Neural cell (in vitro differentiated cells): ENCODE results near the gene SUCLG2. TPM values are rescaled to one million over a fixed set of nuclear protein-coding genes. Genes with fewer than 3 reads are reported as not detected.

Experiments used
- H2AFZ ChIP-seq: fragments of 200-600, 300-800 bp; sonication (generic), shearing (Covaris generic); 2 replicates; pipeline ENCODE4 v1.6.0; 2014; ENCODE audit warnings: low read depth, mild to moderate bottlenecking, antibody characterized with exemption, low read length, moderate library complexity
- H3F3A ChIP-seq: fragments of 200-600 bp; shearing (Covaris generic); 2 replicates; pipeline ENCODE4 v1.6.1; 2016; ENCODE audit warnings: mild to moderate bottlenecking, moderate library complexity, mixed read lengths, antibody characterized with exemption, low read length; ENCODE audit not compliant: insufficient read depth, poor library complexity, severe bottlenecking
- H3K27ac ChIP-seq: fragments of 200-600, 300-800 bp; sonication (generic), shearing (Covaris generic); 2 replicates; pipeline ENCODE4 v1.5.1; 2014; ENCODE audit warnings: mild to moderate bottlenecking, low read length, moderate library complexity
- H3K27me3 ChIP-seq: fragments of 300-800, 200-600 bp; sonication (generic), shearing (Covaris generic); 2 replicates; pipeline ENCODE4 v1.6.0; 2014; ENCODE audit warnings: mild to moderate bottlenecking, low read depth, low read length, moderate library complexity; ENCODE audit not compliant: insufficient read depth
- H3K36me3 ChIP-seq: fragments of 300-800, 200-600 bp; sonication (generic), shearing (Covaris generic); 2 replicates; pipeline ENCODE4 v1.5.1; 2014; ENCODE audit warnings: mild to moderate bottlenecking, antibody characterized with exemption, low read length, moderate library complexity; ENCODE audit not compliant: insufficient read depth
- H3K4me2 ChIP-seq: fragments of 300-800, 200-600 bp; sonication (generic), shearing (Covaris generic); 2 replicates; pipeline ENCODE4 v1.6.0; 2014; ENCODE audit warnings: mild to moderate bottlenecking, low read length
- H3K4me3 ChIP-seq: fragments of 300-800, 200-600 bp; sonication (generic), shearing (Covaris generic); 2 replicates; pipeline ENCODE4 v1.5.1; 2014; ENCODE audit warnings: mild to moderate bottlenecking, low read length, moderate library complexity
- H3K79me2 ChIP-seq: fragments of 200-600 bp; shearing (Covaris generic); replicated peaks from 2 replicates; pipeline ENCODE4 v1.6.0; 2014; ENCODE audit warnings: mild to moderate bottlenecking, low read length, moderate library complexity; ENCODE audit not compliant: insufficient read depth
- H3K9ac ChIP-seq: fragments of 300-800, 200-600 bp; sonication (generic), shearing (Covaris generic); 2 replicates; pipeline ENCODE4 v1.6.1; 2016; ENCODE audit warnings: mild to moderate bottlenecking, low read length, mixed read lengths
- H3K9me2 ChIP-seq: fragments of 200-600 bp; shearing (Covaris generic); 2 replicates; pipeline ENCODE4 v1.6.1; 2016; ENCODE audit warnings: mild to moderate bottlenecking, low read length, mixed read lengths; ENCODE audit not compliant: insufficient read depth
- H3K9me3 ChIP-seq: fragments of 200-600, 300-800 bp; sonication (generic), shearing (Covaris generic); 2 replicates; pipeline ENCODE4 v1.6.1; 2016; ENCODE audit warnings: mild to moderate bottlenecking, mixed run types, low read length, moderate library complexity, mixed read lengths
- H4K20me1 ChIP-seq: fragments of 200-600 bp; shearing (Covaris generic); 2 replicates; pipeline ENCODE4 v1.6.1; 2016; ENCODE audit warnings: mild to moderate bottlenecking, mixed run types; ENCODE audit not compliant: insufficient read depth
- CTCF ChIP-seq: fragments of 450-650 bp; IDR thresholded peaks from 2 replicates; pipeline ENCODE4 v1.5.1; 2014; ENCODE audit warnings: antibody characterized with exemption, mild to moderate bottlenecking, moderate library complexity; ENCODE audit not compliant: poor library complexity, severe bottlenecking
- EP300 ChIP-seq: fragments of 450-650 bp; conservative IDR thresholded peaks from 2 replicates; pipeline ENCODE4 v1.6.1; 2014; ENCODE audit warnings: antibody characterized with exemption, mild to moderate bottlenecking, moderate library complexity; ENCODE audit not compliant: poor library complexity, severe bottlenecking
- EZH2 ChIP-seq: fragments of 200-600, 300-800 bp; shearing (Covaris generic), sonication (generic); IDR thresholded peaks from 2 replicates; pipeline ENCODE4 v1.6.1; 2014; ENCODE audit warnings: antibody characterized with exemption, low read length, borderline replicate concordance, mild to moderate bottlenecking; ENCODE audit not compliant: insufficient read depth, poor library complexity, severe bottlenecking
- MXI1 ChIP-seq: fragments of 450-650 bp; conservative IDR thresholded peaks from 2 replicates; pipeline ENCODE4 v1.6.1; 2014; ENCODE audit warnings: antibody characterized with exemption, mild to moderate bottlenecking; ENCODE audit not compliant: poor library complexity, severe bottlenecking
- POLR2AphosphoS5 ChIP-seq: IDR thresholded peaks from 2 replicates; pipeline ENCODE4 v1.6.1; 2012
- RAD21 ChIP-seq: fragments of 450-650 bp; conservative IDR thresholded peaks from 2 replicates; pipeline ENCODE4 v1.6.1; 2014; ENCODE audit warnings: antibody characterized with exemption, mild to moderate bottlenecking, moderate library complexity
- REST ChIP-seq: IDR thresholded peaks from 2 replicates; pipeline ENCODE4 v1.6.1; 2012; ENCODE audit warnings: borderline replicate concordance
- SMC3 ChIP-seq: fragments of 450-650 bp; conservative IDR thresholded peaks from 2 replicates; pipeline ENCODE4 v1.6.1; 2014; ENCODE audit warnings: antibody characterized with exemption, mild to moderate bottlenecking, moderate library complexity; ENCODE audit not compliant: poor library complexity
- TAF1 ChIP-seq: IDR thresholded peaks from 2 replicates; pipeline ENCODE4 v1.6.1; 2012; ENCODE audit warnings: low read depth
- polyA plus RNA-seq: library from polyadenylated mRNA; depleted of rRNA; stranded (reverse); fragments of >200 nt; gene quantifications from 2 replicates; pipeline ENCODE4 v1.2.3, GENCODE V29; 2014

The SUCLG2 gene
- polyA plus RNA-seq, 1 donor from 2014 or later, result 0.15 TPM

GRCh38 chr3:67593761-67594234, 60.6 kb downstream of the SUCLG2 start:
- H3K27ac ChIP-seq, result no peak overlapping the region
- no peak for TF ChIP-seq EP300
- TF ChIP-seq MXI1, result no peak
- TF ChIP-seq POLR2AphosphoS5, result no peak
- no peak for TF ChIP-seq SMC3
- no peak for TF ChIP-seq REST
- no peak for TF ChIP-seq EZH2
- TF ChIP-seq RAD21, result no peak
- no peak for TF ChIP-seq TAF1
- no peak for TF ChIP-seq CTCF

DNA sequence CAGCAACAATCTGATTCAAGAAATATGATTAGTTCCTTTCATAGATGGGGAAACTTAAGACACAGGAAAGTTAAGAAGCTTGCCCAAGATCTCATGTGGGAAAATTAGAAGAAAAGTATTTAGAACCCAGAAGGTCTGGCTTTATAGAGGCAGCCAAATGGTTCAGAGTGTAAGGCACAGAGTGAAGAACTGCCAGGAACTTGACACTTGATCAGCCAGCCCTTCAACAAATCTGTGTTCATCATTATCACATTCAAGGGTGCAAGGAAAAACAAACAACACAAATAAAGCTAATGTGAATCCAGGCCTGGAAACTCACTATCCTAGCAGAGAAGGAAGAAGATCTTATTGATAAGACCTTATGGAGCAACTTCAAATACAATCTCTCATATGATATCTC, 62.4 kb downstream of the SUCLG2 start:
- Histone ChIP-seq H3K9ac (no peak overlapping the region), H3F3A (no peaks in the 10 kb centered on the region), H4K20me1 (no peaks in the 10 kb centered on the region), H2AFZ (no peak overlapping the region), H3K36me3 (no peaks in the 10 kb centered on the region), H3K4me3 (no peak overlapping the region), H3K4me2 (no peak overlapping the region), H3K27ac (no peak overlapping the region), H3K9me2 (no peaks in the 10 kb centered on the region), H3K9me3 (no peaks in the 10 kb centered on the region), H3K27me3 (no peaks in the 10 kb centered on the region), H3K79me2 (no peaks in the 10 kb centered on the region)
- TF ChIP-seq EZH2 (no peak), RAD21 (no peak), SMC3 (no peak), REST (no peak), EP300 (no peak), MXI1 (no peak), TAF1 (no peak)

More at GRCh38 chr3:67593761-67594234, 60.6 kb downstream of the SUCLG2 start:
- Histone ChIP-seq H3K36me3 (no peaks in the 10 kb centered on the region), H3K9me2 (no peaks in the 10 kb centered on the region), H3K9ac (no peak overlapping the region), H4K20me1 (no peaks in the 10 kb centered on the region), H3K27me3 (no peaks in the 10 kb centered on the region), H3F3A (no peaks in the 10 kb centered on the region), H3K4me2 (no peak overlapping the region), H3K9me3 (no peaks in the 10 kb centered on the region), H3K4me3 (no peak overlapping the region), H3K79me2 (no peaks in the 10 kb centered on the region), H2AFZ (no peak overlapping the region)
